Ovary (tissue), 9 donors: ENCODE measurements around the gene EHMT1. TPM values are rescaled to one million over a fixed set of nuclear protein-coding genes. Genes with fewer than 3 reads are reported as not detected.

Experiments
- DNase-seq, 5 donors: peaks; one replicate each; pipeline ENCODE4 v3.0.0-alpha.2; 2019 to 2020
- H3K27ac ChIP-seq, 2 donors: fragments of 200-600 bp; one replicate each; pipeline versions ENCODE4 v1.5.1 to v1.8.0; 2019 to 2022
- H3K27me3 ChIP-seq: fragments of 200-600 bp; one replicate; pipeline ENCODE4 v1.8.0; 2022
- H3K36me3 ChIP-seq: fragments of 200-600 bp; sonication (generic); one replicate; pipeline ENCODE4 v1.5.1; 2019
- H3K4me1 ChIP-seq: one replicate; pipeline ENCODE4 v1.8.1; 2013; ENCODE audit warnings: mild to moderate bottlenecking, moderate library complexity; ENCODE audit not compliant: insufficient read depth
- H3K4me3 ChIP-seq: fragments of 200-600 bp; sonication (generic); one replicate; pipeline ENCODE4 v1.5.1; 2017
- H3K9me3 ChIP-seq, 2 donors: fragments of 200-600 bp in 1 of 2; sonication (generic) in 1 of 2; one replicate each; pipeline versions ENCODE4 v1.5.1 to v1.8.1; 2013 to 2019; ENCODE audit warnings: mild to moderate bottlenecking in 1 of 2, moderate library complexity in 1 of 2
- CTCF ChIP-seq, 3 donors: fragments of 450-650 bp in 2 of 3; fragments of 200-600 bp in 1 of 3; IDR thresholded peaks; one replicate each; pipeline versions ENCODE4 v1.5.1 to v1.8.0; 2016 to 2022; ENCODE audit warnings: antibody characterized with exemption in 3 of 3, mild to moderate bottlenecking in 1 of 3
- EP300 ChIP-seq: sonication (generic); formaldehyde crosslinking; IDR thresholded peaks from one replicate; pipeline ENCODE4 v1.6.1; 2017; ENCODE audit warnings: antibody characterized with exemption
- POLR2A ChIP-seq: fragments of 450-650 bp; IDR thresholded peaks from one replicate; pipeline ENCODE4 v1.6.1; 2017; ENCODE audit warnings: antibody characterized with exemption, mild to moderate bottlenecking, moderate library complexity
- WGBS, 3 donors: extraction: QIAGEN DNeasy Blood & Tissue Kit in 1 of 3; methylation state at CpG; one replicate each; pipeline versions ENCODE4 v1.1.5 to v1.1.7; 2013 to 2017; 5-methylcytosine and 5-hydroxymethylcytosine counted together
- intact Hi-C, 4 donors: fragments of 100-400 bp; cut with DNase I; formaldehyde crosslinking; loops; one replicate each; pipeline versions ENCODE4 v1.11.0 to v1.15.1; 2022 to 2023
- polyA plus RNA-seq, 2 donors: library from polyadenylated mRNA; stranded (reverse); fragments of 200-250 nt in 1 of 2; fragments of 350-450 nt in 1 of 2; fragmentation: Illumina TruSeq in 1 of 2; extraction: RNeasy Lipid Tissue Mini Kit (QIAGEN cat#74804) in 1 of 2; gene quantifications; one replicate each; pipeline ENCODE4 v1.2.3, GENCODE V29; 2013 to 2014
- total RNA-seq, 7 donors: library from RNA; depleted of rRNA in 2 of 7; stranded (reverse); fragments of >200 nt in 2 of 7; fragmentation: NEBNext Ultra II Directional in 3 of 7; extraction: Animal tissue kit (Norgen Biotek cat#: 25700) in 3 of 7; gene quantifications; one replicate each; pipeline versions ENCODE4 v1.1.0 to v1.2.4, GENCODE V29; 2016 to 2023
- donor health status: DM: no; HTN: no; CAD: no; lungs with moderate emphysema.
- donor health status: DM: no; HTN: no; CAD: no.
- donor health status: Bipolar disorder and iron deficiency.
- donor health status: DM: yes; HTN: yes; CAD: no.
- donor health status: DM: no; HTN: no; CAD: no.
- donor health status: DM: yes; HTN: yes; CAD: no.

Gene EHMT1
- total and polyA plus RNA-seq, 9 donors = 40.8 to 98.5 (median 77.9) TPM

- no peak for DNase-seq
- Histone ChIP-seq H3K36me3 (no peaks in the 10 kb centered on the region), H3K4me3 (no peak overlapping the region), H3K27ac (no peak overlapping the region), H3K4me1 (no peaks in the 10 kb centered on the region), H3K9me3 (no peaks in the 10 kb centered on the region), H3K27me3 (no peaks in the 10 kb centered on the region)
- intact Hi-C loops = no loop called here
- no peak for TF ChIP-seq CTCF (IDR thresholded peaks at IDR 0.05)
- TF ChIP-seq EP300 = no peak
- no peak for TF ChIP-seq POLR2A
- WGBS, 3 donors = 93 to 96% (median 95%) methylated on average over 23 of the region's 23 CpGs
These were observed 195.6 kb downstream of the EHMT1 start for GRCh38 chr9:137814436-137814835.

GRCh38 chr9:137814841-137815240 lies 196.0 kb downstream of the EHMT1 start:
- 89 to 91% (median 90%) methylated on average over 11 of the region's 11 CpGs for WGBS, 3 donors
- TF ChIP-seq EP300 (no peak), CTCF (IDR thresholded peaks at IDR 0.05) (no peak), POLR2A (no peak)
- H3K27me3 ChIP-seq = no peaks in the 10 kb centered on the region
- no peaks in the 10 kb centered on the region for H3K4me1 ChIP-seq
- no peaks in the 10 kb centered on the region for H3K9me3 ChIP-seq
- H3K36me3 ChIP-seq = no peaks in the 10 kb centered on the region
- no peak overlapping the region for H3K4me3 ChIP-seq
- no peak for DNase-seq
- intact Hi-C loops = no loop called here
- H3K27ac ChIP-seq = no peak overlapping the region

- H3K36me3 ChIP-seq = no peaks in the 10 kb centered on the region
- no peak for DNase-seq
- TF ChIP-seq CTCF (IDR thresholded peaks at IDR 0.05) = no peak
- no peak for TF ChIP-seq POLR2A
- no peaks in the 10 kb centered on the region for H3K4me1 ChIP-seq
- intact Hi-C loops = no loop called here
- H3K27me3 ChIP-seq = no peaks in the 10 kb centered on the region
- WGBS, 3 donors = 94 to 95% (median 94%) methylated on average over 30 of the region's 30 CpGs
- no peak overlapping the region for H3K27ac ChIP-seq
- H3K9me3 ChIP-seq = no peaks in the 10 kb centered on the region
- no peak overlapping the region for H3K4me3 ChIP-seq
These were observed 196.8 kb downstream of the EHMT1 start for GRCh38 chr9:137815256-137816255.

GRCh38 chr9:137816531-137817235 lies 197.9 kb downstream of the EHMT1 start:
- Histone ChIP-seq H3K4me1 (no peaks in the 10 kb centered on the region), H3K9me3 (no peaks in the 10 kb centered on the region), H3K4me3 (no peak overlapping the region), H3K27me3 (no peaks in the 10 kb centered on the region), H3K36me3 (no peaks in the 10 kb centered on the region), H3K27ac (no peak overlapping the region)
- WGBS, 3 donors = 92 to 96% (median 95%) methylated on average over 22 of the region's 22 CpGs
- intact Hi-C loops = no loop called here
- TF ChIP-seq EP300 (no peak), CTCF (IDR thresholded peaks at IDR 0.05) (no peak)
- DNase-seq = no peak
